HCEC 1CT (cell line): Measurements from ENCODE around the gene AWAT1.
"Not testable (repeated sequence)": the region's sequence is repeated elsewhere in the genome, so short reads cannot be mapped to it uniquely, and the experiment has no call there.

Experiments used
- DNase-seq: peaks from one replicate; pipeline ENCODE4 v3.0.0-alpha.2; 2017

Gene AWAT1

GRCh38 chrX:70234355-70234754 lies at the start of gene AWAT1:
Gene AWAT1 (plus strand): TSS chrX:70234655. CDS start chrX:70234696, 41 bp downstream.
- DNase-seq: no peak

- no peak for DNase-seq
Observed at GRCh38 chrX:70190225-70190624, 44.2 kb upstream of the AWAT1 start.

- DNase-seq: peak; percentile 35
Observed at GRCh38 chrX:70196961-70197720, 37.3 kb upstream of the AWAT1 start.

GRCh38 chrX:70201732-70202131 lies 32.7 kb upstream of the AWAT1 start:
- no peak for DNase-seq

GRCh38 chrX:70208479-70208878 lies 26.0 kb upstream of the AWAT1 start:
- DNase-seq: no peak

GRCh38 chrX:70209570-70209969 lies 24.9 kb upstream of the AWAT1 start:
- not testable (repeated sequence) for DNase-seq

GRCh38 chrX:70219938-70220764 lies 14.3 kb upstream of the AWAT1 start:
- no peak for DNase-seq

GRCh38 chrX:70226048-70226447 lies 8.4 kb upstream of the AWAT1 start:
- no peak for DNase-seq

- no peak for DNase-seq
Observed at GRCh38 chrX:70226687-70227086, 7.8 kb upstream of the AWAT1 start.

- DNase-seq: no peak
Observed at GRCh38 chrX:70231666-70232065, 2.8 kb upstream of the AWAT1 start.

GRCh38 chrX:70240751-70241150 lies 6.3 kb downstream of the AWAT1 start:
- no peak for DNase-seq

GRCh38 chrX:70241501-70241900 lies 7.0 kb downstream of the AWAT1 start:
- DNase-seq: no peak

- DNase-seq: not testable (repeated sequence)
Observed at GRCh38 chrX:70243601-70244000, 9.1 kb downstream of the AWAT1 start.

- DNase-seq: no peak
Observed at GRCh38 chrX:70244881-70245280, 10.4 kb downstream of the AWAT1 start.

GRCh38 chrX:70247252-70247651 lies 12.8 kb downstream of the AWAT1 start:
- DNase-seq: no peak

GRCh38 chrX:70252491-70252890 lies 18.0 kb downstream of the AWAT1 start:
- no peak for DNase-seq

- peak; percentile 6 for DNase-seq
Observed at GRCh38 chrX:70253377-70254062, 19.1 kb downstream of the AWAT1 start.

GRCh38 chrX:70254063-70254400 lies 19.6 kb downstream of the AWAT1 start:
- DNase-seq: no peak

- DNase-seq: no peak
Observed at GRCh38 chrX:70254909-70255308, 20.5 kb downstream of the AWAT1 start.

- DNase-seq: no peak
Observed at GRCh38 chrX:70255452-70255851, 21.0 kb downstream of the AWAT1 start.

- no peak for DNase-seq
Observed at GRCh38 chrX:70257423-70258288, 23.2 kb downstream of the AWAT1 start.

- DNase-seq: no peak
Observed at GRCh38 chrX:70260104-70260503, 25.6 kb downstream of the AWAT1 start, which contains the start of gene P2RY4. Gene P2RY4 (minus strand): TSS chrX:70260204. CDS start chrX:70259624, 580 bp downstream.
